Neural cell (in vitro differentiated cells): Measurements from ENCODE around the gene GAB2. TPM values are rescaled to one million over a fixed set of nuclear protein-coding genes. Genes with fewer than 3 reads are reported as not detected.

ENCODE experiments used
- H2AFZ ChIP-seq: fragments of 200-600, 300-800 bp; sonication (generic), shearing (Covaris generic); 2 replicates; pipeline ENCODE4 v1.6.0; 2014; ENCODE audit warnings: low read depth, mild to moderate bottlenecking, antibody characterized with exemption, low read length, moderate library complexity
- H3F3A ChIP-seq: fragments of 200-600 bp; shearing (Covaris generic); 2 replicates; pipeline ENCODE4 v1.6.1; 2016; ENCODE audit warnings: mild to moderate bottlenecking, moderate library complexity, mixed read lengths, antibody characterized with exemption, low read length; ENCODE audit not compliant: insufficient read depth, poor library complexity, severe bottlenecking
- H3K27ac ChIP-seq: fragments of 200-600, 300-800 bp; sonication (generic), shearing (Covaris generic); 2 replicates; pipeline ENCODE4 v1.5.1; 2014; ENCODE audit warnings: mild to moderate bottlenecking, low read length, moderate library complexity
- H3K27me3 ChIP-seq: fragments of 300-800, 200-600 bp; sonication (generic), shearing (Covaris generic); 2 replicates; pipeline ENCODE4 v1.6.0; 2014; ENCODE audit warnings: mild to moderate bottlenecking, low read depth, low read length, moderate library complexity; ENCODE audit not compliant: insufficient read depth
- H3K36me3 ChIP-seq: fragments of 300-800, 200-600 bp; sonication (generic), shearing (Covaris generic); 2 replicates; pipeline ENCODE4 v1.5.1; 2014; ENCODE audit warnings: mild to moderate bottlenecking, antibody characterized with exemption, low read length, moderate library complexity; ENCODE audit not compliant: insufficient read depth
- H3K4me2 ChIP-seq: fragments of 300-800, 200-600 bp; sonication (generic), shearing (Covaris generic); 2 replicates; pipeline ENCODE4 v1.6.0; 2014; ENCODE audit warnings: mild to moderate bottlenecking, low read length
- H3K4me3 ChIP-seq: fragments of 300-800, 200-600 bp; sonication (generic), shearing (Covaris generic); 2 replicates; pipeline ENCODE4 v1.5.1; 2014; ENCODE audit warnings: mild to moderate bottlenecking, low read length, moderate library complexity
- H3K79me2 ChIP-seq: fragments of 200-600 bp; shearing (Covaris generic); replicated peaks from 2 replicates; pipeline ENCODE4 v1.6.0; 2014; ENCODE audit warnings: mild to moderate bottlenecking, low read length, moderate library complexity; ENCODE audit not compliant: insufficient read depth
- H3K9ac ChIP-seq: fragments of 300-800, 200-600 bp; sonication (generic), shearing (Covaris generic); 2 replicates; pipeline ENCODE4 v1.6.1; 2016; ENCODE audit warnings: mild to moderate bottlenecking, low read length, mixed read lengths
- H3K9me2 ChIP-seq: fragments of 200-600 bp; shearing (Covaris generic); 2 replicates; pipeline ENCODE4 v1.6.1; 2016; ENCODE audit warnings: mild to moderate bottlenecking, low read length, mixed read lengths; ENCODE audit not compliant: insufficient read depth
- H3K9me3 ChIP-seq: fragments of 200-600, 300-800 bp; sonication (generic), shearing (Covaris generic); 2 replicates; pipeline ENCODE4 v1.6.1; 2016; ENCODE audit warnings: mild to moderate bottlenecking, mixed run types, low read length, moderate library complexity, mixed read lengths
- H4K20me1 ChIP-seq: fragments of 200-600 bp; shearing (Covaris generic); 2 replicates; pipeline ENCODE4 v1.6.1; 2016; ENCODE audit warnings: mild to moderate bottlenecking, mixed run types; ENCODE audit not compliant: insufficient read depth
- EP300 ChIP-seq: fragments of 450-650 bp; conservative IDR thresholded peaks from 2 replicates; pipeline ENCODE4 v1.6.1; 2014; ENCODE audit warnings: antibody characterized with exemption, mild to moderate bottlenecking, moderate library complexity; ENCODE audit not compliant: poor library complexity, severe bottlenecking
- EZH2 ChIP-seq: fragments of 200-600, 300-800 bp; shearing (Covaris generic), sonication (generic); IDR thresholded peaks from 2 replicates; pipeline ENCODE4 v1.6.1; 2014; ENCODE audit warnings: antibody characterized with exemption, low read length, borderline replicate concordance, mild to moderate bottlenecking; ENCODE audit not compliant: insufficient read depth, poor library complexity, severe bottlenecking
- MXI1 ChIP-seq: fragments of 450-650 bp; conservative IDR thresholded peaks from 2 replicates; pipeline ENCODE4 v1.6.1; 2014; ENCODE audit warnings: antibody characterized with exemption, mild to moderate bottlenecking; ENCODE audit not compliant: poor library complexity, severe bottlenecking
- POLR2AphosphoS5 ChIP-seq: IDR thresholded peaks from 2 replicates; pipeline ENCODE4 v1.6.1; 2012
- RAD21 ChIP-seq: fragments of 450-650 bp; conservative IDR thresholded peaks from 2 replicates; pipeline ENCODE4 v1.6.1; 2014; ENCODE audit warnings: antibody characterized with exemption, mild to moderate bottlenecking, moderate library complexity
- REST ChIP-seq: IDR thresholded peaks from 2 replicates; pipeline ENCODE4 v1.6.1; 2012; ENCODE audit warnings: borderline replicate concordance
- SMC3 ChIP-seq: fragments of 450-650 bp; conservative IDR thresholded peaks from 2 replicates; pipeline ENCODE4 v1.6.1; 2014; ENCODE audit warnings: antibody characterized with exemption, mild to moderate bottlenecking, moderate library complexity; ENCODE audit not compliant: poor library complexity
- TAF1 ChIP-seq: IDR thresholded peaks from 2 replicates; pipeline ENCODE4 v1.6.1; 2012; ENCODE audit warnings: low read depth
- polyA plus RNA-seq: library from polyadenylated mRNA; depleted of rRNA; stranded (reverse); fragments of >200 nt; gene quantifications from 2 replicates; pipeline ENCODE4 v1.2.3, GENCODE V29; 2014
- TF ChIP-seq, protein P1 (sequence below): fragments of 450-650 bp; IDR thresholded peaks from 2 replicates; pipeline ENCODE4 v1.5.1; 2014; ENCODE audit warnings: antibody characterized with exemption, mild to moderate bottlenecking, moderate library complexity; ENCODE audit not compliant: poor library complexity, severe bottlenecking

Gene GAB2
- polyA plus RNA-seq, 1 donor from 2014 or later = 21.9 TPM

DNA sequence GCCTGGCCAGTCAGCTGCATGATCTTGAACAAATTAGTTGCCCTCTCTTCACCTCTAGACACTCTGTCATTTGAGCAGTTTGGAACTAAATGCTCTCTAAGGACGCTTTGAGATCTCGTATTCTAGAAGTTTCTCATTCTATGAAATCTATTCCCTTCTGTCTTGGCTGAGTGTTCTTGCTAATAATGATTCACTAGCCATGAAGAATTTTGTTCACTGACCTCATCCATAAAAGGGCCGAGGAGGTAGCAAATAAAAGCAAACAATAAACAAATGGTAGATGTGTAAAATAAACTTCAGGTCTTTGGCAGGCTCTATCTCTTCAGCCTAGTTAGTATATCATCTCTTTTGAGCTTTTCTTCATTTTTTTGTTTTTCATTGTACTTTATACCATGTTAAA lies 152.3 kb downstream of the GAB2 start:
- Histone ChIP-seq H3F3A (no peaks in the 10 kb centered on the region), H4K20me1 (no peaks in the 10 kb centered on the region), H2AFZ (no peak overlapping the region), H3K4me2 (no peak overlapping the region), H3K79me2 (no peaks in the 10 kb centered on the region), H3K9me2 (no peaks in the 10 kb centered on the region), H3K27me3 (no peaks in the 10 kb centered on the region), H3K9ac (no peak overlapping the region), H3K4me3 (no peak overlapping the region), H3K9me3 (no peaks in the 10 kb centered on the region), H3K27ac (no peak overlapping the region), H3K36me3 (no peaks in the 10 kb centered on the region)
- TF ChIP-seq TAF1 (no peak), EZH2 (no peak)
- TF ChIP-seq, protein P1, sequence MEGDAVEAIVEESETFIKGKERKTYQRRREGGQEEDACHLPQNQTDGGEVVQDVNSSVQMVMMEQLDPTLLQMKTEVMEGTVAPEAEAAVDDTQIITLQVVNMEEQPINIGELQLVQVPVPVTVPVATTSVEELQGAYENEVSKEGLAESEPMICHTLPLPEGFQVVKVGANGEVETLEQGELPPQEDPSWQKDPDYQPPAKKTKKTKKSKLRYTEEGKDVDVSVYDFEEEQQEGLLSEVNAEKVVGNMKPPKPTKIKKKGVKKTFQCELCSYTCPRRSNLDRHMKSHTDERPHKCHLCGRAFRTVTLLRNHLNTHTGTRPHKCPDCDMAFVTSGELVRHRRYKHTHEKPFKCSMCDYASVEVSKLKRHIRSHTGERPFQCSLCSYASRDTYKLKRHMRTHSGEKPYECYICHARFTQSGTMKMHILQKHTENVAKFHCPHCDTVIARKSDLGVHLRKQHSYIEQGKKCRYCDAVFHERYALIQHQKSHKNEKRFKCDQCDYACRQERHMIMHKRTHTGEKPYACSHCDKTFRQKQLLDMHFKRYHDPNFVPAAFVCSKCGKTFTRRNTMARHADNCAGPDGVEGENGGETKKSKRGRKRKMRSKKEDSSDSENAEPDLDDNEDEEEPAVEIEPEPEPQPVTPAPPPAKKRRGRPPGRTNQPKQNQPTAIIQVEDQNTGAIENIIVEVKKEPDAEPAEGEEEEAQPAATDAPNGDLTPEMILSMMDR = no peak

GRCh38 chr11:78262691-78263090 lies 154.9 kb downstream of the GAB2 start:
- Histone ChIP-seq H3K9ac (no peak overlapping the region), H2AFZ (no peak overlapping the region), H3K27ac (no peak overlapping the region), H3F3A (no peaks in the 10 kb centered on the region), H3K36me3 (no peaks in the 10 kb centered on the region), H4K20me1 (no peaks in the 10 kb centered on the region), H3K9me3 (no peaks in the 10 kb centered on the region), H3K9me2 (no peaks in the 10 kb centered on the region), H3K4me3 (no peak overlapping the region), H3K4me2 (no peak overlapping the region), H3K27me3 (no peaks in the 10 kb centered on the region), H3K79me2 (no peaks in the 10 kb centered on the region)
- no peak for TF ChIP-seq EZH2
- no peak for TF ChIP-seq POLR2AphosphoS5
- no peak for TF ChIP-seq SMC3
- TF ChIP-seq RAD21 = no peak
- no peak for TF ChIP-seq MXI1
- TF ChIP-seq TAF1 = no peak
- TF ChIP-seq, protein P1 = no peak
- TF ChIP-seq EP300 = no peak
- no peak for TF ChIP-seq REST
